Kidney epithelial cell (primary cell): ENCODE measurements around the gene PTPRA. TPM values are rescaled to one million over a fixed set of nuclear protein-coding genes. Genes with fewer than 3 reads are reported as not detected.

Experiments used
- DNase-seq: peaks from one replicate; pipeline ENCODE4 v3.0.0-alpha.2; 2010; ENCODE audit warnings: low read depth
- H3K27me3 ChIP-seq: 2 replicates; pipeline ENCODE4 v1.6.0; 2011; ENCODE audit warnings: low read length; ENCODE audit not compliant: control insufficient read depth, insufficient read depth
- H3K36me3 ChIP-seq: 2 replicates; pipeline ENCODE4 v1.5.1; 2011; ENCODE audit warnings: low read length; ENCODE audit not compliant: control insufficient read depth, insufficient read depth
- H3K4me3 ChIP-seq: 2 replicates; pipeline ENCODE4 v1.5.1; 2011; ENCODE audit warnings: low read depth, mild to moderate bottlenecking, control low read depth, low read length
- total RNA-seq: library from RNA; depleted of rRNA; stranded (reverse); fragments of >200 nt; gene quantifications from 2 replicates; pipeline ENCODE4 v1.2.3, GENCODE V29; 2015
- TF ChIP-seq, protein P1 (sequence below): IDR thresholded peaks from 2 replicates; pipeline ENCODE4 v1.5.1; 2011; ENCODE audit warnings: mild to moderate bottlenecking, moderate library complexity, low read length, control low read depth, inconsistent platforms; ENCODE audit not compliant: insufficient read depth, poor library complexity, severe bottlenecking

The PTPRA gene
- total RNA-seq, 1 donor from 2014 or later: 48.6 TPM

GRCh38 chr20:2871111-2871465, 2.2 kb upstream of the PTPRA start:
- Histone ChIP-seq H3K4me3 (no peak overlapping the region), H3K36me3 (no peaks in the 10 kb centered on the region), H3K27me3 (peaks cover 5% of the 10 kb centered on the region)
- DNase-seq: no peak
- TF ChIP-seq, protein P1, sequence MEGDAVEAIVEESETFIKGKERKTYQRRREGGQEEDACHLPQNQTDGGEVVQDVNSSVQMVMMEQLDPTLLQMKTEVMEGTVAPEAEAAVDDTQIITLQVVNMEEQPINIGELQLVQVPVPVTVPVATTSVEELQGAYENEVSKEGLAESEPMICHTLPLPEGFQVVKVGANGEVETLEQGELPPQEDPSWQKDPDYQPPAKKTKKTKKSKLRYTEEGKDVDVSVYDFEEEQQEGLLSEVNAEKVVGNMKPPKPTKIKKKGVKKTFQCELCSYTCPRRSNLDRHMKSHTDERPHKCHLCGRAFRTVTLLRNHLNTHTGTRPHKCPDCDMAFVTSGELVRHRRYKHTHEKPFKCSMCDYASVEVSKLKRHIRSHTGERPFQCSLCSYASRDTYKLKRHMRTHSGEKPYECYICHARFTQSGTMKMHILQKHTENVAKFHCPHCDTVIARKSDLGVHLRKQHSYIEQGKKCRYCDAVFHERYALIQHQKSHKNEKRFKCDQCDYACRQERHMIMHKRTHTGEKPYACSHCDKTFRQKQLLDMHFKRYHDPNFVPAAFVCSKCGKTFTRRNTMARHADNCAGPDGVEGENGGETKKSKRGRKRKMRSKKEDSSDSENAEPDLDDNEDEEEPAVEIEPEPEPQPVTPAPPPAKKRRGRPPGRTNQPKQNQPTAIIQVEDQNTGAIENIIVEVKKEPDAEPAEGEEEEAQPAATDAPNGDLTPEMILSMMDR: no peak

- Histone ChIP-seq H3K27me3 (peaks cover 5% of the 10 kb centered on the region), H3K36me3 (no peaks in the 10 kb centered on the region), H3K4me3 (peak overlapping the region; percentile 89)
- TF ChIP-seq, protein P1: no peak
- no peak for DNase-seq
These were observed 1.4 kb upstream of the PTPRA start for GRCh38 chr20:2871661-2872458.

GRCh38 chr20:2872459-2873009, 747 bp upstream of the PTPRA start:
- H3K27me3 ChIP-seq: peaks cover 5% of the 10 kb centered on the region
- no peaks in the 10 kb centered on the region for H3K36me3 ChIP-seq
- TF ChIP-seq, protein P1: peak; percentile 30
- H3K4me3 ChIP-seq: peak overlapping the region; percentile 89
- DNase-seq: no peak

GRCh38 chr20:2873747-2874041, 413 bp downstream of the PTPRA start:
- Histone ChIP-seq H3K27me3 (peaks cover 5% of the 10 kb centered on the region), H3K36me3 (no peaks in the 10 kb centered on the region), H3K4me3 (peak overlapping the region; percentile 89)
- no peak for DNase-seq
- TF ChIP-seq, protein P1: no peak

DNA sequence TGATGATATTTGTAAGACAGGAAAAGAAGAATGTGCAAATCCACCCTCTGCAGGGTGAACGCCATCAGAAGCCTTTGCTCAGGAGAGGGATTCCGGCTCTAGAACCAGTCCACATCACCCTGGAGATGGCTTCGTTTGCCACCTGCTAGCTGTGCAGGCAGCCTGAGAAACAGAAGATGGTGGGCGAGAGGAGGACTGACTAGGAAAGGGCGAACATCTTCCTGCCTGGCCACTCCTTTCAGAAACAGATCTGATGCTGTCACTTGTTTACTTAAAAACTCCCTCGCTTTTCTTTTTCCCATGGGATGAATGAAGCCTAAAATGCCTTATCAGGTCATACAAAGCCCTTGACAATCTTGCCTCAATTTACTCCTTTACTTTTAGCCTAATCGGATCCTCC, 1.2 kb downstream of the PTPRA start:
- DNase-seq: no peak
- no peaks in the 10 kb centered on the region for H3K36me3 ChIP-seq
- TF ChIP-seq, protein P1: no peak
- peak overlapping the region; percentile 89 for H3K4me3 ChIP-seq
- peaks cover 5% of the 10 kb centered on the region for H3K27me3 ChIP-seq
